AG04450 (cell line): ENCODE data around the gene SLC12A3. TPM values are rescaled to one million over a fixed set of nuclear protein-coding genes. Genes with fewer than 3 reads are reported as not detected.
A peak's percentile ranks its signal among the peaks of the same experiment; 100 is the strongest.

ENCODE experiments used
- CTCF ChIA-PET: fragments of 300-600, 350-600 bp; formaldehyde crosslinking; extraction: SDS; loops from one replicate; lab custom pipeline; 2022; ENCODE audit warnings: antibody characterized with exemption, inconsistent platforms; lab: Charles Lee
- POLR2A ChIA-PET: fragments of 350-600 bp; formaldehyde crosslinking; extraction: SDS; loops from one replicate; lab custom pipeline; 2021; ENCODE audit warnings: antibody characterized with exemption, inconsistent platforms; lab: Yijun Ruan, JAX
- DNase-seq: peaks from one replicate; pipeline ENCODE4 v3.0.0-alpha.2; 2011; ENCODE audit warnings: low read depth, low spot score
- H3K27ac ChIP-seq: one replicate; pipeline ENCODE4 v1.5.1; 2012; ENCODE audit warnings: low read depth, low read length, control low read depth
- H3K27me3 ChIP-seq: one replicate; pipeline ENCODE4 v1.6.0; 2012; ENCODE audit warnings: low read length; ENCODE audit not compliant: control insufficient read depth, insufficient read depth
- H3K4me3 ChIP-seq: 2 replicates; pipeline ENCODE4 v1.5.1; 2011; ENCODE audit warnings: mild to moderate bottlenecking, low read depth, low read length, control low read depth
- H3K9me3 ChIP-seq: 2 replicates; pipeline ENCODE4 v1.5.1; 2012; ENCODE audit warnings: low read length; ENCODE audit not compliant: control insufficient read depth, insufficient read depth
- CTCF ChIP-seq: IDR thresholded peaks from 2 replicates; pipeline ENCODE4 v1.5.1; 2011; ENCODE audit warnings: low read depth, low read length, control low read depth, inconsistent platforms
- polyA plus RNA-seq: library from polyadenylated mRNA; depleted of rRNA; stranded (reverse); fragments of >200 nt; gene quantifications from 2 replicates; pipeline ENCODE4 v1.2.3, GENCODE V29; 2011

The SLC12A3 gene
- polyA plus RNA-seq, 1 experiment = not detected

GRCh38 chr16:56930486-56931270 is 65.7 kb downstream of the SLC12A3 start:
- CTCF ChIA-PET = interaction anchor here (0.9 to 1.4 kb wide), 2 partner anchors 63 to 137 kb away, joined by 3 to 4 read pairs; no protein-coding TSS in a partner anchor
- no peak for DNase-seq
- Histone ChIP-seq H3K9me3 (peaks cover 8% of the 10 kb centered on the region; the same call in 1 of the 2 replicates), H3K27ac (no peak overlapping the region), H3K4me3 (no peak overlapping the region), H3K27me3 (no peaks in the 10 kb centered on the region)
- TF ChIP-seq CTCF = no peak
- POLR2A ChIA-PET = interaction anchor here (0.6 to 1.8 kb wide), 8 partner anchors 10 to 304 kb away, joined by 3 to 9 read pairs (median 4); no protein-coding TSS in a partner anchor

GRCh38 chr16:56931271-56931891 is 66.4 kb downstream of the SLC12A3 start:
- Histone ChIP-seq H3K9me3 (peaks cover 8% of the 10 kb centered on the region; the same call in 1 of the 2 replicates), H3K27me3 (no peaks in the 10 kb centered on the region), H3K27ac (peak overlapping the region; percentile 78), H3K4me3 (peak overlapping the region; percentile 48)
- CTCF ChIA-PET = interaction anchor here (1.4 kb wide), 1 partner anchor 138 kb away, joined by 3 read pairs; no protein-coding TSS in a partner anchor
- TF ChIP-seq CTCF = no peak
- POLR2A ChIA-PET = interaction anchor here (0.6 to 3.3 kb wide), 23 partner anchors 10 to 255 kb away, joined by 3 to 25 read pairs (median 4); partner anchors contain the start of genes CETP, NLRC5, PSME3IP1 and RSPRY1
- no peak for DNase-seq

- ChIA-PET CTCF (interaction anchor here (1.4 kb wide), 1 partner anchor 139 kb away, joined by 3 read pairs; no protein-coding TSS in a partner anchor), POLR2A (interaction anchor here (0.6 to 3.3 kb wide), 22 partner anchors 12 to 254 kb away, joined by 3 to 25 read pairs (median 4); partner anchors contain the start of genes CETP, NLRC5, PSME3IP1 and RSPRY1)
- peak; percentile 97 for DNase-seq
- H3K9me3 ChIP-seq = peaks cover 8% of the 10 kb centered on the region; the same call in 1 of the 2 replicates
- no peak; the same call in 1 of the 2 replicates for TF ChIP-seq CTCF
- H3K27me3 ChIP-seq = no peaks in the 10 kb centered on the region
- peak within 1 kb of the TSS; percentile 81 for H3K27ac ChIP-seq
- peak within 1 kb of the TSS; percentile 98 for H3K4me3 ChIP-seq
Measured at GRCh38 chr16:56931892-56932720, 67.1 kb downstream of the SLC12A3 start, which contains the start of gene HERPUD1. Gene HERPUD1 (plus strand): TSS chr16:56932142. CDS start chr16:56932245, 103 bp downstream.

- no peak for DNase-seq
- H3K9me3 ChIP-seq = peaks cover 8% of the 10 kb centered on the region; the same call in 1 of the 2 replicates
- H3K27me3 ChIP-seq = no peaks in the 10 kb centered on the region
- peak overlapping the region; percentile 98 for H3K4me3 ChIP-seq
- peak overlapping the region; percentile 81 for H3K27ac ChIP-seq
- no peak for TF ChIP-seq CTCF
- ChIA-PET POLR2A (interaction anchor here (0.6 to 3.3 kb wide), 8 partner anchors 10 to 106 kb away, joined by 3 to 25 read pairs (median 4); no protein-coding TSS in a partner anchor), CTCF (interaction anchor here (1.4 to 1.9 kb wide), 2 partner anchors 66 to 159 kb away, joined by 3 to 9 read pairs; partner anchors contain the start of gene CPNE2)
Measured at GRCh38 chr16:56932721-56933619, 68.0 kb downstream of the SLC12A3 start.
